NK-92 (cell line): ENCODE data around the gene ZNF784.

Experiments used
- DNase-seq: peaks from one replicate; lab custom pipeline; 2025; ENCODE audit not compliant: unreplicated experiment; lab: John Stamatoyannopoulos, UW

The ZNF784 gene

GRCh38 chr19:55621673-55622231 lies 2.6 kb downstream of the ZNF784 start:
- DNase-seq, result no peak

GRCh38 chr19:55621205-55621672 lies 3.1 kb downstream of the ZNF784 start:
- no peak for DNase-seq

GRCh38 chr19:55620410-55621204 lies 3.8 kb downstream of the ZNF784 start:
- no peak for DNase-seq

GRCh38 chr19:55619286-55619685 lies 5.1 kb downstream of the ZNF784 start:
- no peak for DNase-seq

GRCh38 chr19:55618426-55618825 lies 5.9 kb downstream of the ZNF784 start:
- DNase-seq, result no peak

GRCh38 chr19:55617426-55617825 lies 6.9 kb downstream of the ZNF784 start:
- no peak for DNase-seq

- DNase-seq, result no peak
Observed at GRCh38 chr19:55616395-55616875, 7.9 kb downstream of the ZNF784 start.

GRCh38 chr19:55615543-55616394 lies 8.6 kb downstream of the ZNF784 start:
- no peak for DNase-seq

GRCh38 chr19:55614711-55615542 lies 9.4 kb downstream of the ZNF784 start:
- DNase-seq, result no peak

- DNase-seq, result no peak
Observed at GRCh38 chr19:55613930-55614710, 10.2 kb downstream of the ZNF784 start.

- DNase-seq, result no peak
Observed at GRCh38 chr19:55613396-55613795, 11.0 kb downstream of the ZNF784 start.

- DNase-seq, result no peak
Observed at GRCh38 chr19:55611983-55612645, 12.3 kb downstream of the ZNF784 start.

GRCh38 chr19:55611300-55611982 lies 12.9 kb downstream of the ZNF784 start:
- DNase-seq, result no peak

GRCh38 chr19:55609326-55609725 lies 15.0 kb downstream of the ZNF784 start:
- no peak for DNase-seq

GRCh38 chr19:55606817-55607216 lies 17.5 kb downstream of the ZNF784 start:
- no peak for DNase-seq

- no peak for DNase-seq
Observed at GRCh38 chr19:55606471-55606787, 17.9 kb downstream of the ZNF784 start.

- no peak for DNase-seq
Observed at GRCh38 chr19:55605637-55606470, 18.5 kb downstream of the ZNF784 start, which contains the start of gene ZNF865. ZNF865 (plus strand) TSS chr19:55605647; CDS start chr19:55613619, 7,972 bp downstream.

GRCh38 chr19:55605207-55605636 lies 19.1 kb downstream of the ZNF784 start:
- peak; percentile 85 for DNase-seq
